Measurements from ENCODE around the gene USP6NL.

The USP6NL gene

GRCh38 chr10:11551104-11551503, 60.3 kb downstream of the USP6NL start:
- DNase-seq (ENCODE audit: low read depth, low spot score): no peak

- no peak for DNase-seq (ENCODE audit: low read depth, low spot score)
Measured at GRCh38 chr10:11548768-11549099, 62.7 kb downstream of the USP6NL start.

- DNase-seq (ENCODE audit: low read depth, low spot score): no peak
Measured at GRCh38 chr10:11548065-11548767, 63.2 kb downstream of the USP6NL start.

- DNase-seq (ENCODE audit: low read depth, low spot score): no peak
Measured at GRCh38 chr10:11546581-11546980, 64.9 kb downstream of the USP6NL start.

- no peak for DNase-seq (ENCODE audit: low read depth, low spot score)
Measured at GRCh38 chr10:11541296-11541695, 70.2 kb downstream of the USP6NL start.

GRCh38 chr10:11539191-11539868, 72.1 kb downstream of the USP6NL start:
- no peak for DNase-seq (ENCODE audit: low read depth, low spot score)

GRCh38 chr10:11538834-11539190, 72.6 kb downstream of the USP6NL start:
- DNase-seq (ENCODE audit: low read depth, low spot score): no peak

GRCh38 chr10:11536228-11536627, 75.2 kb downstream of the USP6NL start:
- no peak for DNase-seq (ENCODE audit: low read depth, low spot score)

- no peak for DNase-seq (ENCODE audit: low read depth, low spot score)
Measured at GRCh38 chr10:11535346-11535959, 76.0 kb downstream of the USP6NL start.

GRCh38 chr10:11533328-11533781, 78.1 kb downstream of the USP6NL start:
- DNase-seq (ENCODE audit: low read depth, low spot score): no peak

- DNase-seq (ENCODE audit: low read depth, low spot score): no peak
Measured at GRCh38 chr10:11532306-11532705, 79.1 kb downstream of the USP6NL start.

GRCh38 chr10:11530806-11531205, 80.6 kb downstream of the USP6NL start:
- DNase-seq (ENCODE audit: low read depth, low spot score): no peak

- no peak for DNase-seq (ENCODE audit: low read depth, low spot score)
Measured at GRCh38 chr10:11529276-11529903, 82.1 kb downstream of the USP6NL start.

- DNase-seq (ENCODE audit: low read depth, low spot score): no peak
Measured at GRCh38 chr10:11528286-11528685, 83.2 kb downstream of the USP6NL start.

GRCh38 chr10:11527691-11528255, 83.7 kb downstream of the USP6NL start:
- no peak for DNase-seq (ENCODE audit: low read depth, low spot score)

- DNase-seq (ENCODE audit: low read depth, low spot score): no peak
Measured at GRCh38 chr10:11527068-11527467, 84.4 kb downstream of the USP6NL start.

- no peak for DNase-seq (ENCODE audit: low read depth, low spot score)
Measured at GRCh38 chr10:11525503-11525902, 85.9 kb downstream of the USP6NL start.

- DNase-seq (ENCODE audit: low read depth, low spot score): no peak
Measured at GRCh38 chr10:11522821-11523245, 88.6 kb downstream of the USP6NL start.

GRCh38 chr10:11521860-11522259, 89.6 kb downstream of the USP6NL start:
- DNase-seq (ENCODE audit: low read depth, low spot score): no peak

- DNase-seq (ENCODE audit: low read depth, low spot score): no peak
Measured at GRCh38 chr10:11520892-11521291, 90.6 kb downstream of the USP6NL start.

GRCh38 chr10:11517150-11517549, 94.3 kb downstream of the USP6NL start:
- no peak for DNase-seq (ENCODE audit: low read depth, low spot score)

- no peak for DNase-seq (ENCODE audit: low read depth, low spot score)
Measured at GRCh38 chr10:11516431-11516746, 95.1 kb downstream of the USP6NL start.

Data from activated CD4-positive, CD25-positive, alpha-beta regulatory T cell treated with anti-CD3 and anti-CD28 coated beads, Interleukin-2, amount 50 U/mL, for 16 hours (primary cell).